ENCODE data around the gene DMKN. TPM values are rescaled to one million over a fixed set of nuclear protein-coding genes. Genes with fewer than 3 reads are reported as not detected.

Gene DMKN
- total RNA-seq, 1 experiment from 2014 or later, result 5.6 TPM

DNA sequence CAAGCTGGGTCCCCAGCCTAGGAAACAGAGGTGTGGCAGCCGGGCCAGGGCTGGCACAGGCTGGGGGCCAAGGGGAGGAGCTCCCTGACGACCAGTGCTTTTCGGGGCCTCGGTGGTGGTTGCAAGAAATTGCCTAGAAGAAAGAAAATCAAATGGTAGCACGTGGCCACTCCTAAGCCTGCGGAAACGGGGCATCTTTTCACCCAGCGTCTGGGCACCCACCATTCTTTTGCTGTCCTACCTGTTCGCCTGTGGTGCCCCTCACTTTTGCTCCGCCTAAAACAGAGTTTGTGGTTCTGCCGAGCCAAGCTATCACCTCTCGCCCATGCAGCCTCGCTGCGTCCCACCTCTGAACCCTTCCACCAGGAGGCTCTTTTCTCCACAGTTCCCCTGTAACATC is 16.0 kb downstream of the DMKN start:
- DNase-seq (ENCODE audit: low read depth, low spot score) (no peak), ATAC-seq (no peak)
- TF ChIP-seq SIN3A (IDR thresholded peaks at IDR 0.05; ENCODE audit: borderline replicate concordance, insufficient read depth, low read depth, low read length), result no peak
- TF ChIP-seq, protein P1, sequence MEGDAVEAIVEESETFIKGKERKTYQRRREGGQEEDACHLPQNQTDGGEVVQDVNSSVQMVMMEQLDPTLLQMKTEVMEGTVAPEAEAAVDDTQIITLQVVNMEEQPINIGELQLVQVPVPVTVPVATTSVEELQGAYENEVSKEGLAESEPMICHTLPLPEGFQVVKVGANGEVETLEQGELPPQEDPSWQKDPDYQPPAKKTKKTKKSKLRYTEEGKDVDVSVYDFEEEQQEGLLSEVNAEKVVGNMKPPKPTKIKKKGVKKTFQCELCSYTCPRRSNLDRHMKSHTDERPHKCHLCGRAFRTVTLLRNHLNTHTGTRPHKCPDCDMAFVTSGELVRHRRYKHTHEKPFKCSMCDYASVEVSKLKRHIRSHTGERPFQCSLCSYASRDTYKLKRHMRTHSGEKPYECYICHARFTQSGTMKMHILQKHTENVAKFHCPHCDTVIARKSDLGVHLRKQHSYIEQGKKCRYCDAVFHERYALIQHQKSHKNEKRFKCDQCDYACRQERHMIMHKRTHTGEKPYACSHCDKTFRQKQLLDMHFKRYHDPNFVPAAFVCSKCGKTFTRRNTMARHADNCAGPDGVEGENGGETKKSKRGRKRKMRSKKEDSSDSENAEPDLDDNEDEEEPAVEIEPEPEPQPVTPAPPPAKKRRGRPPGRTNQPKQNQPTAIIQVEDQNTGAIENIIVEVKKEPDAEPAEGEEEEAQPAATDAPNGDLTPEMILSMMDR (IDR thresholded peaks at IDR 0.05), result no peak
- no peak for TF ChIP-seq TCF7L2 (IDR thresholded peaks at IDR 0.05; ENCODE audit: low read depth, low read length)
- TF ChIP-seq, protein P2, sequence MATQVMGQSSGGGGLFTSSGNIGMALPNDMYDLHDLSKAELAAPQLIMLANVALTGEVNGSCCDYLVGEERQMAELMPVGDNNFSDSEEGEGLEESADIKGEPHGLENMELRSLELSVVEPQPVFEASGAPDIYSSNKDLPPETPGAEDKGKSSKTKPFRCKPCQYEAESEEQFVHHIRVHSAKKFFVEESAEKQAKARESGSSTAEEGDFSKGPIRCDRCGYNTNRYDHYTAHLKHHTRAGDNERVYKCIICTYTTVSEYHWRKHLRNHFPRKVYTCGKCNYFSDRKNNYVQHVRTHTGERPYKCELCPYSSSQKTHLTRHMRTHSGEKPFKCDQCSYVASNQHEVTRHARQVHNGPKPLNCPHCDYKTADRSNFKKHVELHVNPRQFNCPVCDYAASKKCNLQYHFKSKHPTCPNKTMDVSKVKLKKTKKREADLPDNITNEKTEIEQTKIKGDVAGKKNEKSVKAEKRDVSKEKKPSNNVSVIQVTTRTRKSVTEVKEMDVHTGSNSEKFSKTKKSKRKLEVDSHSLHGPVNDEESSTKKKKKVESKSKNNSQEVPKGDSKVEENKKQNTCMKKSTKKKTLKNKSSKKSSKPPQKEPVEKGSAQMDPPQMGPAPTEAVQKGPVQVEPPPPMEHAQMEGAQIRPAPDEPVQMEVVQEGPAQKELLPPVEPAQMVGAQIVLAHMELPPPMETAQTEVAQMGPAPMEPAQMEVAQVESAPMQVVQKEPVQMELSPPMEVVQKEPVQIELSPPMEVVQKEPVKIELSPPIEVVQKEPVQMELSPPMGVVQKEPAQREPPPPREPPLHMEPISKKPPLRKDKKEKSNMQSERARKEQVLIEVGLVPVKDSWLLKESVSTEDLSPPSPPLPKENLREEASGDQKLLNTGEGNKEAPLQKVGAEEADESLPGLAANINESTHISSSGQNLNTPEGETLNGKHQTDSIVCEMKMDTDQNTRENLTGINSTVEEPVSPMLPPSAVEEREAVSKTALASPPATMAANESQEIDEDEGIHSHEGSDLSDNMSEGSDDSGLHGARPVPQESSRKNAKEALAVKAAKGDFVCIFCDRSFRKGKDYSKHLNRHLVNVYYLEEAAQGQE (IDR thresholded peaks at IDR 0.05; ENCODE audit: insufficient read depth in 1 of 2, low read depth in 2 of 2, low read length in 1 of 2), result no peak
- no peak for TF ChIP-seq POLR2AphosphoS5 (IDR thresholded peaks at IDR 0.05; ENCODE audit: low read depth, low read length)
- no TSS peak for BruUV-seq (replicated peaks)
- Histone ChIP-seq H3K27ac (ENCODE audit: low read length) (no peak overlapping the region), H3K4me1 (ENCODE audit: control insufficient read depth, insufficient read depth, low read length) (no peaks in the 10 kb centered on the region), H3K36me3 (ENCODE audit: control insufficient read depth, insufficient read depth, low read length) (no peaks in the 10 kb centered on the region), H3K9me3 (ENCODE audit: control insufficient read depth, insufficient read depth, low read depth, low read length) (no peaks in the 10 kb centered on the region), H3K4me3 (ENCODE audit: low read depth in 2 of 2, low read length in 2 of 2) (no peak overlapping the region), H3K27me3 (ENCODE audit: control insufficient read depth, insufficient read depth, low read length) (peaks cover 5% of the 10 kb centered on the region)
- in situ Hi-C loops (cut with HindIII; ENCODE audit: low pct_unique_long_range_greater_than_20kb, low sequenced_read_pairs) (no loop called here), intact Hi-C loops (cut with micrococcal nuclease; ENCODE audit: unreplicated experiment) (loop anchor here (10.0 kb wide), 1 partner anchor 143 kb away; the partner anchor contains the start of gene FFAR3)
- POLR2A ChIA-PET, result interaction anchor here (0.6 kb wide), 1 partner anchor 18 kb away, joined by 3 read pairs; no protein-coding TSS in a partner anchor
- CTCF ChIA-PET, result interaction anchor here (1.4 kb wide), 1 partner anchor 144 kb away, joined by 4 read pairs; no protein-coding TSS in a partner anchor

DNA sequence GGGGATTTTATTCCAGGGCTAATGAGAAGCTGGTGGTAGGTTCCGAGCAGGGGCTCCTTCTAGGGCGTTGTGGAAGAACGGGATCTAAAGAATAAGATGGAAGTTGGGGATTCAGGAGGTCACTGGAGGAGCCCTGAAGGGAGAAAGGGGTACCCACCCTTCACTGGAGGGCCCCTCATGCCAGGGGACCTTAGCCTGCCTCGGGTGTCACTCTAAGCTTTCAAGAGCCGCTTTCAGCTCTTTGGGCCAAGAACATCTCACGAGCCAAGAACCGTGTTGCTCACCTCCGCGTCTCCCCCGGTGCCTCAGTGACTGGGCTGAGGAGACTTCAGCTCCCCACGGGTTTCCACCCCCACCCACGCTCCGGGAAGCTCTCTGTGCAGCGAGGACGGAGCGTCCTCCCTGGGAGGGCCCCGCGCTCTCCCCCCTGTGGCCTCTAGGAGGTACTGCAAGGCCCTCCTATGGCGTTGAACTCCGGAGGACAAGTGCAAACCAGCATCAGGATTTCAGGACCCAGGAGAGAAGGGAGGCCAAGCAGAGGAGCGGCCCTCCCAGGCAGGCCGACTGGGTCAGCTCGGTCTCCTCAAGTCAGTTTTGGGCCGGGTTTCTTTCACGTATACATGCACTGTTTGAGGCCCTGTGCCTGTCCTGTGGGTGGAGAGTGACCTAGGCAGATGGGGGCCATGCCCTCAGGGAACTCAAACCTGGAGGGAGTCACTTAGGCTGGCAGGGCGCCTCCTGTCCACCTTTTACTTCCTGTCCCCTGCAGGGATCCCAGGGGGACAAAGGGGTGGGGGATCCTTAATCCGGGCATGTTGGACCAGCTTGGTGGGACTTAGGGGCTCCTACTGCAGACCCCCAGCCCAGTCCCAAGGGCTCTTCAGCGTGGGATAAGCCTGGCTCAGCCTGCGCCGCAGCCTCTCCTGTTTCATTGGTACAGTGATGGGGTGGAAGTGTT is 18.1 kb downstream of the DMKN start:
- H3K4me3 ChIP-seq (ENCODE audit: low read depth in 2 of 2, low read length in 2 of 2), result peak overlapping the region in 1 of 2 experiments; percentile 30; a peak in 2 of 4 replicates
- ATAC-seq, result peak; percentile 95
- BruUV-seq (replicated peaks), result no TSS peak
- TF ChIP-seq, protein P1 (IDR thresholded peaks at IDR 0.05), result peak; percentile 98
- TF ChIP-seq TCF7L2 (IDR thresholded peaks at IDR 0.05; ENCODE audit: low read depth, low read length), result no peak
- TF ChIP-seq, protein P2 (IDR thresholded peaks at IDR 0.05; ENCODE audit: insufficient read depth in 1 of 2, low read depth in 2 of 2, low read length in 1 of 2), result peak in 1 of 2 experiments; percentile 14; a peak in 1 of 4 replicates
- H3K9me3 ChIP-seq (ENCODE audit: control insufficient read depth, insufficient read depth, low read depth, low read length), result no peaks in the 10 kb centered on the region
- in situ Hi-C loops (cut with HindIII; ENCODE audit: low pct_unique_long_range_greater_than_20kb, low sequenced_read_pairs), result no loop called here
- POLR2A ChIA-PET, result interaction anchor here (0.6 kb wide), 1 partner anchor 97 kb away, joined by 9 read pairs; no protein-coding TSS in a partner anchor
- intact Hi-C loops (cut with micrococcal nuclease; ENCODE audit: unreplicated experiment), result loop anchor here (10.0 kb wide), 1 partner anchor 141 kb away; the partner anchor contains the start of gene FFAR3
- H3K27ac ChIP-seq (ENCODE audit: low read length), result no peak overlapping the region
- DNase-seq (ENCODE audit: low read depth, low spot score), result peak; percentile 33
- H3K36me3 ChIP-seq (ENCODE audit: control insufficient read depth, insufficient read depth, low read length), result no peaks in the 10 kb centered on the region
- CTCF ChIA-PET, result interaction anchor here (0.5 to 1.7 kb wide), 14 partner anchors 9 to 1372 kb away, joined by 3 to 17 read pairs (median 3); no protein-coding TSS in a partner anchor
- H3K4me1 ChIP-seq (ENCODE audit: control insufficient read depth, insufficient read depth, low read length), result no peaks in the 10 kb centered on the region
- peaks cover 12% of the 10 kb centered on the region for H3K27me3 ChIP-seq (ENCODE audit: control insufficient read depth, insufficient read depth, low read length)

Measured in Panc1 (cell line).